ENCODE data around the gene DNAH9.
"Not testable (repeated sequence)": the region's sequence is repeated elsewhere in the genome, so short reads cannot be mapped to it uniquely, and the experiment has no call there.

The DNAH9 gene

DNA sequence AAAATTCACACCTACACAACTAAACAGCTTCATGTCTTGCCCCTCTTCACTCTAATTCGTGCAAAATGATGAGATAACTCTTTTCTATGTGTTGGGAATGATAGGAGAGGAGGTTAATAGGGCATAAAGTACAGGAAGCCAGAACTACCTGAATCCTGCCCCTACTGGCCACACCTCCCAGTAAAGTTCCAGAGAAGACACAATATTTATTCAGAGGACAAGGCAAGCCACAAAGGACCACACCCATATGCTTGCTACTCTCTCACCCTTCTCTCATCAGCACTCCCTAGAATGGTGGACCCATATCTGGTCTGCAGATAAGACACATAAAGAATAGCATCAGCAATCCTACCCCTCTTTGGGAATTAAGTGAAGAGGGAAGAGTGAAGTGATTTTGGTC is 324.4 kb downstream of the DNAH9 start:
- no peak for TF ChIP-seq POLR2A (IDR thresholded peaks at IDR 0.05; ENCODE audit: low read depth, low read length)
- TF ChIP-seq PAX5 (IDR thresholded peaks at IDR 0.05; ENCODE audit: insufficient read depth, low read length, severe bottlenecking): no peak
- TF ChIP-seq POLR2AphosphoS5 (IDR thresholded peaks at IDR 0.05; ENCODE audit: low read depth, low read length): no peak
- no peak for TF ChIP-seq SPI1 (IDR thresholded peaks at IDR 0.05; ENCODE audit: low read depth, low read length)
- TF ChIP-seq POU2F2 (IDR thresholded peaks at IDR 0.05; ENCODE audit: low read depth, low read length): no peak
- TF ChIP-seq TAF1 (IDR thresholded peaks at IDR 0.05; ENCODE audit: low read depth, low read length): no peak
- DNase-seq (ENCODE audit: insufficient read length, low spot score) (no peak), FAIRE-seq (no peak)

DNA sequence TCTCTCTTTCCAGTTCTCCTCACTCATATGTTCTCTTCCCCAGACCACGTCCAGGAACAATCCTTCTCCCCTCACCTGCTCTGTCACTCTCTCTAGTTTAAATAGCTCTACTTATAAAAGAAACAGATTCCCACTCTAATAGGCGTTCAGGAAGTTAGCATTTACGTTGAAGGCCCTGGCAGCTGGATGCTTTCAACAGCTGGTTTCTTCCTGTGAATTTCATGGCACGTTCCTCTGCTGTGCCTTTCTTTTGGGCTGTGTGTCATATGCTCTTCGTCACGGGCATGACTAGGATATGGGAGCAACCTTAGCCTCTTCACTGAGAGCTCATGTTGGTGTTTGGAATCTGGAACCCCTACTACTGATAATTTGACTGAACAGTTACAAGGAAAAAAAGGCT is 325.8 kb downstream of the DNAH9 start:
- DNase-seq (ENCODE audit: insufficient read length, low spot score): no peak
- no peak for FAIRE-seq
- no peak for TF ChIP-seq POLR2A (IDR thresholded peaks at IDR 0.05; ENCODE audit: low read depth, low read length)
- TF ChIP-seq TAF1 (IDR thresholded peaks at IDR 0.05; ENCODE audit: low read depth, low read length): no peak
- no peak for TF ChIP-seq POU2F2 (IDR thresholded peaks at IDR 0.05; ENCODE audit: low read depth, low read length)
- TF ChIP-seq PAX5 (IDR thresholded peaks at IDR 0.05; ENCODE audit: insufficient read depth, low read length, severe bottlenecking): no peak
- TF ChIP-seq SPI1 (IDR thresholded peaks at IDR 0.05; ENCODE audit: low read depth, low read length): no peak
- no peak for TF ChIP-seq POLR2AphosphoS5 (IDR thresholded peaks at IDR 0.05; ENCODE audit: low read depth, low read length)

DNA sequence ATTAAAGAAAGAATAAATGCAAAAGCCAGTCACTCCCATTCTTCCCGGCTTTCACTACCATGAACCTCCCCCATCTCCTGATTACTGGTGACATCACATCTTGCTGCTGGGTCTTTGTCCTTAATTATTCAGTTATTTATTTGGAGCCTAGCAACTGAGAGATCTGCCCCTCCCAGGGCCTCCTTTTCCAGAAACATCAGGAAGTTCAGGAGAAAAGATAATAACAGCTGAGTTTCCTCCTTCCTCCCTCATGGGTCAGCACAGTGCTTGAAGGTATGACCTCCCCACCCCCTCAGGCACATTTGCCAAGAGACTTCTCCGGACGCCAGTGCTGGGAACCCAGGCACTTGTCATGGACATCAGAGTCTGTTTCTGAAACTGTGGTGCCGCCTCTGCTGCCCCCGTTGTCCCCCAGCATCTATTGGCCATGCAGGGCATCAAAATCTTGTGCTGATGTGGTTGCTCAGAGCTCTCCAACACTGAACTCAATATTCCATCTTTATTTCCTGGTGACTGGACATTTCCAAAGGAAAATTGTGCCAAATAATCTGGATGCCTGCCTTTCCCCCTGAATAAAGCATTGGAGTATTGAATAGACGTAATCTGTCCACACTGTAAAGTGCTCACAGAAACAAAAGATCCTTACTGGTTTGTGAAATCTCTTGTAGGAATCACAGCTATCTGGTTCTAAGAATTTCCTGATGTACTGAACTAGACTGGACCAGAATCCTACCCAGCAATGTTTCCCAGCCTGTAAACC is 327.2 kb downstream of the DNAH9 start:
- no peak for FAIRE-seq
- TF ChIP-seq POU2F2 (IDR thresholded peaks at IDR 0.05; ENCODE audit: low read depth, low read length): no peak
- no peak for DNase-seq (ENCODE audit: insufficient read length, low spot score)

DNA sequence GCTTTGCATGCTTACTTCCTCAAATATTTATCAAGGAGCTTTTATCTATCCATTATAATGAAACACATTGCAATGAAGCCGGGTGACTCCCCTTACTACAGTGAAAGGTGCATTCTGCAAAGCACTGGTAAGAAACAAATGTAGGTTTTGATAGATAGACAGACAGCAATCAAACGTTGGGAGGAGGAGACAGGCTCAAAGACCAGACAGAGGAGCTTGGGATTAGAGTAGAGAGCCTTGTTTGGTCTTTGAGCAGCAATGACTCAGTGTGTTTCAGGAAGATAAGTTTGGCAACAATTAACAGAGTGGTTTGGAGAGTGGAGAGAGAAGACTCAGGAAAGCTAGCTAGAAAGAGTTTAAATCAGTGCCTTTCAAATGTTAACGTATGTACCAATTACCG is 330.2 kb downstream of the DNAH9 start:
- FAIRE-seq (no peak), DNase-seq (ENCODE audit: insufficient read length, low spot score) (no peak)
- TF ChIP-seq POU2F2 (IDR thresholded peaks at IDR 0.05; ENCODE audit: low read depth, low read length): no peak
- no peak for TF ChIP-seq POLR2A (IDR thresholded peaks at IDR 0.05; ENCODE audit: low read depth, low read length)

DNA sequence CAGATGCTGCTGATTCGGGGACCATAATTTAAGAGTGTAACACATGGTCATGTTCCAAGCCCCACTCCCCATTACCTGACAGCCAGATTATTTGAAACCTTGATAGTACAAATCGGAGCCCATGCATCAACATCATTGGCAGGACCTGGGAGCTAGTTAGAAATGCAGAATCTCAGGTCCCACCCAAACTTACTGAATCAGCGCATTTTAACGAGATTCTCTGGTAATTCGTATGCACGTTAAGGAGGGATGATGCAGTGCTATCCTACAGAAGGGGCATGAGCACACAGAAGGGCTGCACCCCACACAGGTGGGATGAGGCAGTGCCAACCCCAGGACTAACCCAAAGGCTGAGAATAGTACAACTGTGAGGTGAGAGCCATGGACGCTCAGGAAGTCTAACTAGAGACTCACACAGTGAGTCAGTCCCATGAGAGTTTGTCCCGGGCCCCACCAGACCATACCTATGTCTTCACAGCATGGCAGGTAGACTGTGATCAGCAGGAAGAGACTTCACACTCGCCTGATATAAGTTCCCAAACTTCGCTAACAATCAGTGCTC is 334.1 kb downstream of the DNAH9 start:
- DNase-seq (ENCODE audit: insufficient read length, low spot score) (no peak), FAIRE-seq (no peak)
- no peak for TF ChIP-seq POLR2AphosphoS5 (IDR thresholded peaks at IDR 0.05; ENCODE audit: low read depth, low read length)
- TF ChIP-seq TAF1 (IDR thresholded peaks at IDR 0.05; ENCODE audit: low read depth, low read length): no peak
- no peak for TF ChIP-seq PAX5 (IDR thresholded peaks at IDR 0.05; ENCODE audit: insufficient read depth, low read length, severe bottlenecking)
- no peak for TF ChIP-seq SPI1 (IDR thresholded peaks at IDR 0.05; ENCODE audit: low read depth, low read length)

DNA sequence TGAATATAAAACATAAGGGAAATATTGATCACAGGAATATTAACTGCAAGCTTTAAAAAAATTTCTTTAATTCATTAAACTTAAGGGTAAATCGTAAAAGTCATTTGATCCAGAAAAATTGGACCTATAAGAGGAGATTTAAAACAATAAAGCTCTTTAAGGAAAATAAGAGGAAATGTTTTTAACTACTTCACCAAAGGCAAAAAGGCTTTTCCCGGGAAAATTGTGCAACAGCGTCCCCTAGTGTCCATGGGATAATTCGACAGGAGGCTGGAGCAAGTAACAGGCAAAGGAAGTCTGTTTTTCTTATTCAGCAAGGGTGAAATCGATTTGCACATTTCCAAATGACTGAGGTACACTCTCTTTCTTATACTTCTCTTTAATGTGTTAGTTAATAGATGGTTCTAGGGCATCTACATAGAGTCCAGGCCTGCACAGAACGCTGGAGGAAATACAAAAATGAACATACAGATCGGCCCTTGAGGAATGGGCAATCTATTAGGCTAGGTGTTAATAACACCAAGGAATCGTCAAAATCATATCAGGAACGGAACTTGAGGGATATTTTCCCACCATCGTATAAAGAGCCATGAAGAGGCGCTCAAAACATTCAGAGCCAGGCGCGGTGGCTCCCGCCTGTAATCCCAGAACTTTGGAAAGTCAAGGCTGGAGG is 337.6 kb downstream of the DNAH9 start:
- TF ChIP-seq POLR2AphosphoS5 (IDR thresholded peaks at IDR 0.05; ENCODE audit: low read depth, low read length) (no peak), TAF1 (IDR thresholded peaks at IDR 0.05; ENCODE audit: low read depth, low read length) (no peak), POLR2A (IDR thresholded peaks at IDR 0.05; ENCODE audit: low read depth, low read length) (no peak), PAX5 (IDR thresholded peaks at IDR 0.05; ENCODE audit: insufficient read depth, low read length, severe bottlenecking) (no peak), POU2F2 (IDR thresholded peaks at IDR 0.05; ENCODE audit: low read depth, low read length) (no peak), SPI1 (IDR thresholded peaks at IDR 0.05; ENCODE audit: low read depth, low read length) (no peak)
- DNase-seq (ENCODE audit: insufficient read length, low spot score) (peak; percentile 16), FAIRE-seq (no peak)

DNA sequence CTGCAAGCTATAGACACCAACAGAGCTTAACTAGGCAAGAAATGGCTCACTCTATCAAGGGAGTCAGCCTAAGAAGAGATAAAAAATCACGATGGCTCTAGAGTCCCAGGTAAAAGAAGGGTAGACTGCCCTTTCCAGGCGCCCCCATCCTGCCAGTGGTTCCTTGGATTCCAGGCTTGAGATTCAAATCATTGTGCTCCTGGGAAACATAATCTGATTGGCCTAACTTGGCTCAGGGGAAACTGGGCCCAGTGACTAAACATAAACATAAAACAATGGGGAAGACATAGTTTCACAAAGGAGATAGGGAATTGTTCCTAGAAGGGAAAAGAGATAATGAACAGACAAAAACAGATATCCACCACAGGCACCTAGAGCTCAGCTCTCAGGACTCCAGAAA is 342.6 kb downstream of the DNAH9 start:
- DNase-seq (ENCODE audit: insufficient read length, low spot score) (no peak), FAIRE-seq (no peak)
- TF ChIP-seq POU2F2 (IDR thresholded peaks at IDR 0.05; ENCODE audit: low read depth, low read length) (no peak), PAX5 (IDR thresholded peaks at IDR 0.05; ENCODE audit: insufficient read depth, low read length, severe bottlenecking) (no peak), SPI1 (IDR thresholded peaks at IDR 0.05; ENCODE audit: low read depth, low read length) (no peak), POLR2A (IDR thresholded peaks at IDR 0.05; ENCODE audit: low read depth, low read length) (no peak), POLR2AphosphoS5 (IDR thresholded peaks at IDR 0.05; ENCODE audit: low read depth, low read length) (no peak), TAF1 (IDR thresholded peaks at IDR 0.05; ENCODE audit: low read depth, low read length) (no peak)

DNA sequence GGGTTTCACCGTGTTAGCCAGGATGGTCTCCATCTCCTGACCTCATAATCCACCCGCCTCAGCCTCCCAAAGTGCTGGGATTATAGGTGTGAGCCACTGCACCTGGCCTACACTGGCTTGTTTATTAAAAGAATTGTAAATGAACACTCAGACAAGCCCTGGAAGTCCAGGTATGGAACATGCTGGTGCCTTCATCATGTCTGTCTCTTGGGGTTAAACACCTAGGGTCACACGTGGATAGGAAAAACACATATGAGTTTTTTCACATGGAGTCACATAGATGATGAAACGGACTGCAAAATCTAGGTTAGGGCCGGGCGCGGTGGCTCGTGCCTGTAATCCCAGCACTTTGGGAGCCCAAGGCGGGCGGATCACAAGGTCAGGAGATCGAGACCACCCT is 344.8 kb downstream of the DNAH9 start:
- not testable (repeated sequence) for FAIRE-seq; DNase-seq (ENCODE audit: insufficient read length, low spot score)

DNA sequence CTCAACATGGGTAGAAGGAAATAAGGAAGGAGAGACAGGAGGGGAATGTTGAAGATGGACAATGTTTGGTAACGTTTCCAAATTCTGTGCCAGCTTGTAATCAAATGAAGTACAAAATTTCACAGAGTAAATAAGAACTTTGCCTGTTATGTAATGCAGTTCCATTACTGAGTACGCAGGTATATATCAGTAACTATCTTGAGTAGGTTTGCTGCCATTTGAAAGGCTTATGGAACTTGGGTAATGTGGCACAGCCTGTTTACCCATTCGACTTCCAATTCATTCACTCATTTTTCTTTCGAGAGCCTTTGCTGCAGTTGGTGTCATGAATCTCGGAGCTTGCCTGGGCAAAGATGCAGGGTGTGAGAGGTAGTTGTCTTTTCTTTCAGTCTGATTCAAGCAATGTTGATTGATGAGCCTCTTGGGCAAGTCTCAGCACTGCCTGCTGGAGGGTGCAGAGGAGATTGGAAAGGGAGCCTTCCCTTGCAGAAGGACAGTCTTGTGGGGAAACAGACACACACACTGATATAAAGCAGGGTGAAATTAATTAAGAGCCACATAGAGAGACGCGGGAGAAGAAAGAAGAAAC is 345.6 kb downstream of the DNAH9 start:
- DNase-seq (ENCODE audit: insufficient read length, low spot score) (no peak), FAIRE-seq (no peak)
- no peak for TF ChIP-seq PAX5 (IDR thresholded peaks at IDR 0.05; ENCODE audit: insufficient read depth, low read length, severe bottlenecking)

DNA sequence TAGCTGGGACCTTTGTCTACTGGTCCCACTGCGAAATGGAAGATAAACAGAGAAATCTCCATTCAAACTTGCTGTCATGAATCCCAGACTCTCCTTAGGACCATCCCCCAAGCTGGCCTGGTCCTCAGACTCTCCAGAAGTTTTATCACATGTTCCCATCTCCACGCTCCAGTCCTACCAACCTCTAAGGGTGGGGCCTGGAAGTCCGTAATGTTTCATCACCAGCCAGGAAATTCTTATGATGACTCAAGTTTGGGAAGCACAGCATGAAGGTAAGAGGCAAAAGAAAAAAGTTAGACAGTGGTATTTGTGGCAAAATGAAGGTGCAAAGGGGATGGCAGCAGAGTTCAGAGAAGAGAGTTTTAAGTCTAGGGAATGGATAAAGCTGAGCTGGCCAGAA is 346.3 kb downstream of the DNAH9 start:
- TF ChIP-seq POLR2A (IDR thresholded peaks at IDR 0.05; ENCODE audit: low read depth, low read length) (no peak), POU2F2 (IDR thresholded peaks at IDR 0.05; ENCODE audit: low read depth, low read length) (no peak), PAX5 (IDR thresholded peaks at IDR 0.05; ENCODE audit: insufficient read depth, low read length, severe bottlenecking) (no peak), POLR2AphosphoS5 (IDR thresholded peaks at IDR 0.05; ENCODE audit: low read depth, low read length) (no peak), SPI1 (IDR thresholded peaks at IDR 0.05; ENCODE audit: low read depth, low read length) (no peak), TAF1 (IDR thresholded peaks at IDR 0.05; ENCODE audit: low read depth, low read length) (no peak)
- DNase-seq (ENCODE audit: insufficient read length, low spot score): no peak
- FAIRE-seq: no peak

All from GM12891 (cell line).